HEK293T (cell line): ENCODE measurements around the gene SPPL3.

Experiments used
- BHLHE40 ChIP-seq: fragments of 450-650 bp; IDR thresholded peaks from 2 replicates; pipeline ENCODE4 v1.6.1; 2016; ENCODE audit warnings: mild to moderate bottlenecking, moderate library complexity, borderline replicate concordance
- SUZ12 ChIP-seq: fragments of 450-650 bp; IDR thresholded peaks from 2 replicates; pipeline ENCODE4 v1.6.1; 2016; ENCODE audit warnings: mild to moderate bottlenecking

- TF ChIP-seq SUZ12, result no peak
- no peak for TF ChIP-seq BHLHE40
These were observed 68.0 kb downstream of the SPPL3 start for GRCh38 chr12:120836114-120836684.
